ENCODE data around the gene SEPTIN5. TPM values are rescaled to one million over a fixed set of nuclear protein-coding genes. Genes with fewer than 3 reads are reported as not detected.

Gene SEPTIN5
- polyA plus RNA-seq, 1 of the 3 experiments (the other 2 are of a cell fraction), result 14.0 TPM

GRCh38 chr22:19753090-19753842, 39.0 kb downstream of the SEPTIN5 start (continued):
- no peak for TF ChIP-seq IRF3 (IDR thresholded peaks at IDR 0.05; ENCODE audit: low read depth, low read length)
- no peak for TF ChIP-seq CHD2 (IDR thresholded peaks at IDR 0.05; ENCODE audit: low read length, partially characterized antibody)
- TF ChIP-seq FOXJ3 (CRISPR knock-in tag; IDR thresholded peaks at IDR 0.05), result no peak
- no peak for TF ChIP-seq EZH2phosphoT487 (IDR thresholded peaks at IDR 0.05; ENCODE audit: borderline replicate concordance, low read depth)
- TF ChIP-seq TCF12 (IDR thresholded peaks at IDR 0.05), result no peak
- no peak for TF ChIP-seq SIN3A (IDR thresholded peaks at IDR 0.05; ENCODE audit: borderline replicate concordance, low read depth, low read length)
- TF ChIP-seq SMC3 (IDR thresholded peaks at IDR 0.05; ENCODE audit: low read depth, low read length), result no peak

- TF ChIP-seq, protein P1, sequence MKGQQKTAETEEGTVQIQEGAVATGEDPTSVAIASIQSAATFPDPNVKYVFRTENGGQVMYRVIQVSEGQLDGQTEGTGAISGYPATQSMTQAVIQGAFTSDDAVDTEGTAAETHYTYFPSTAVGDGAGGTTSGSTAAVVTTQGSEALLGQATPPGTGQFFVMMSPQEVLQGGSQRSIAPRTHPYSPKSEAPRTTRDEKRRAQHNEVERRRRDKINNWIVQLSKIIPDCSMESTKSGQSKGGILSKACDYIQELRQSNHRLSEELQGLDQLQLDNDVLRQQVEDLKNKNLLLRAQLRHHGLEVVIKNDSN (IDR thresholded peaks at IDR 0.05; ENCODE audit: borderline replicate concordance, low read depth), result no peak
- TF ChIP-seq TEAD4 (IDR thresholded peaks at IDR 0.05; ENCODE audit: borderline replicate concordance, insufficient read depth) (no peak), SMC3 (IDR thresholded peaks at IDR 0.05; ENCODE audit: low read depth, low read length) (no peak), GABPA (IDR thresholded peaks at IDR 0.05; ENCODE audit: low read depth) (no peak)
- H4K20me1 ChIP-seq (ENCODE audit: insufficient read depth), result no peaks in the 10 kb centered on the region
- H3K4me3 ChIP-seq (ENCODE audit: low read depth in 2 of 2, low read length in 1 of 2), result no peak overlapping the region
- H3K27ac ChIP-seq (ENCODE audit: low read depth in 2 of 2, low read length in 1 of 2), result no peak overlapping the region
- no peaks in the 10 kb centered on the region for H3K79me2 ChIP-seq (ENCODE audit: insufficient read depth)
- POLR2A ChIA-PET, result no interaction called here
- peaks cover 42% of the 10 kb centered on the region for H3K27me3 ChIP-seq (ENCODE audit: insufficient read depth)
- no peak overlapping the region for H3K9ac ChIP-seq
- H3K36me3 ChIP-seq (replicated peaks in 1 of 2; ENCODE audit: control insufficient read depth in 1 of 2, insufficient read depth in 2 of 2, low read length in 1 of 2), result no peaks in the 10 kb centered on the region
- 76% methylated on average over 9 of the region's 14 CpGs for WGBS (ENCODE audit: low lambda C conversion rate)
- H2AFZ ChIP-seq (ENCODE audit: low read depth), result no peak overlapping the region
- H3K4me2 ChIP-seq, result no peak overlapping the region
- peaks cover 0 to 7% of the 10 kb centered on the region in 2 experiments; a peak in 1 of 4 replicates for H3K4me1 ChIP-seq (ENCODE audit: control insufficient read depth in 1 of 2, insufficient read depth in 2 of 2, low read depth in 1 of 2, low read length in 1 of 2)
- CTCF ChIA-PET, result interaction anchor here (0.7 to 2.5 kb wide), 7 partner anchors 10 to 156 kb away, joined by 3 to 15 read pairs (median 5); no protein-coding TSS in a partner anchor
- H3K9me3 ChIP-seq, result no peaks in the 10 kb centered on the region
- no peaks in the 10 kb centered on the region for H3F3A ChIP-seq (replicated peaks; ENCODE audit: insufficient read depth)
- H3K9me2 ChIP-seq, result no peaks in the 10 kb centered on the region
- no peak for DNase-seq
These were observed 39.8 kb downstream of the SEPTIN5 start for GRCh38 chr22:19753996-19754700.

DNA sequence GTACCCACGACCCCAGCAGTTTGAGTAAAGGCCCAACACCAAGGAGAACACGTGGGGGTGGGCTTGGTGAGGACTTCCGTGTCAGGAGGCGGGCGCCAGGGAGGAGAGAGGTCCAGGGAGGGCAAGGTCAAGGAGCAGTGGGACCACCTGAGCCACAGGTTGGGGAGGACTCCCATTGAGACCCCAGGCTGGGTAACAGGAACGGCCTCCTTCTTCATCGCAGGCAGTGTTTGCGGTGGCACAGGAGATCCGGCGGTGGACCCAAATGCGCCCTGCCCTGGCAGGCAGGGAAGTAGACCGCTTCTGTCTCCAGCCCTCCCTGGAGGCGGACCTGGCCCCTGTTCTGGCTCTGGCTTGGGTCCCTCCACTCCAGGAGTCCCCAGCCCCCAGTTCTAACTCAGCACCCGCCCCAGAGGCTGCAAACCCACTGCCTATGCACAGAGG, 40.4 kb downstream of the SEPTIN5 start:
- Histone ChIP-seq H3K4me1 (ENCODE audit: control insufficient read depth in 1 of 2, insufficient read depth in 2 of 2, low read depth in 1 of 2, low read length in 1 of 2) (peaks cover 0 to 10% of the 10 kb centered on the region in 2 experiments; a peak in 1 of 4 replicates), H3K27me3 (ENCODE audit: insufficient read depth) (peaks cover 48% of the 10 kb centered on the region)
- TF ChIP-seq TAF1 (IDR thresholded peaks at IDR 0.05; ENCODE audit: borderline replicate concordance, low read depth, low read length), result no peak
- no peak for TF ChIP-seq TCF12 (IDR thresholded peaks at IDR 0.05)
- TF ChIP-seq POLR2AphosphoS5 (IDR thresholded peaks at IDR 0.05; ENCODE audit: low read depth, low read length), result no peak
- TF ChIP-seq SIN3A (IDR thresholded peaks at IDR 0.05; ENCODE audit: borderline replicate concordance, low read depth, low read length), result no peak
- TF ChIP-seq FOXJ3 (CRISPR knock-in tag; IDR thresholded peaks at IDR 0.05), result no peak
- no peak for TF ChIP-seq ELF1 (IDR thresholded peaks at IDR 0.05)
- no peak for TF ChIP-seq FOSL2 (IDR thresholded peaks at IDR 0.05; ENCODE audit: borderline replicate concordance, low read depth)
- TF ChIP-seq GABPA (IDR thresholded peaks at IDR 0.05; ENCODE audit: low read depth), result no peak
- no peak for TF ChIP-seq JUND (IDR thresholded peaks at IDR 0.05)
- no peak for TF ChIP-seq TEAD4 (IDR thresholded peaks at IDR 0.05; ENCODE audit: borderline replicate concordance, insufficient read depth)
- no peak for TF ChIP-seq MXI1 (IDR thresholded peaks at IDR 0.05; ENCODE audit: low read depth, low read length)
- TF ChIP-seq RXRA (IDR thresholded peaks at IDR 0.05; ENCODE audit: borderline replicate concordance, low read depth), result no peak
- no peak for TF ChIP-seq NRF1 (IDR thresholded peaks at IDR 0.05; ENCODE audit: low read depth, low read length)
- TF ChIP-seq IRF3 (IDR thresholded peaks at IDR 0.05; ENCODE audit: low read depth, low read length), result no peak
- TF ChIP-seq NFIC (IDR thresholded peaks at IDR 0.05; ENCODE audit: borderline replicate concordance), result no peak
- no peak for TF ChIP-seq MAX (IDR thresholded peaks at IDR 0.05; ENCODE audit: low read depth)
- TF ChIP-seq RFX5 (IDR thresholded peaks at IDR 0.05; ENCODE audit: low read length), result no peak

More for the DNA sequence above, 40.4 kb downstream of the SEPTIN5 start:
- 79% methylated on average over 14 of the region's 14 CpGs for WGBS (ENCODE audit: low lambda C conversion rate)
- ChIA-PET CTCF (interaction anchor here (0.8 to 2.5 kb wide), 6 partner anchors 9 to 156 kb away, joined by 3 to 15 read pairs (median 5); no protein-coding TSS in a partner anchor), POLR2A (no interaction called here)
- H3K4me2 ChIP-seq, result peak overlapping the region; percentile 41; the same call in 1 of the 2 replicates
- H3K9me3 ChIP-seq, result no peaks in the 10 kb centered on the region
- no peak overlapping the region for H3K4me3 ChIP-seq (ENCODE audit: low read depth in 2 of 2, low read length in 1 of 2)
- H3K27ac ChIP-seq (ENCODE audit: low read depth in 2 of 2, low read length in 1 of 2), result no peak overlapping the region
- no peaks in the 10 kb centered on the region for H3K9me2 ChIP-seq
- no peak overlapping the region for H2AFZ ChIP-seq (ENCODE audit: low read depth)
- no peaks in the 10 kb centered on the region for H3K79me2 ChIP-seq (ENCODE audit: insufficient read depth)
- no peaks in the 10 kb centered on the region for H4K20me1 ChIP-seq (ENCODE audit: insufficient read depth)
- no peak overlapping the region for H3K9ac ChIP-seq
- no peaks in the 10 kb centered on the region for H3F3A ChIP-seq (replicated peaks; ENCODE audit: insufficient read depth)
- no peak for DNase-seq
- no peaks in the 10 kb centered on the region for H3K36me3 ChIP-seq (replicated peaks in 1 of 2; ENCODE audit: control insufficient read depth in 1 of 2, insufficient read depth in 2 of 2, low read length in 1 of 2)
